PC-3 (cell line): Measurements from ENCODE around the gene GPC3. TPM values are rescaled to one million over a fixed set of nuclear protein-coding genes. Genes with fewer than 3 reads are reported as not detected.

Source experiments
- ATAC-seq: fragments of 200-7000 bp; cut with Tn5 transposase; 2 replicates; pipeline ENCODE4 v1.9.1; 2020; ENCODE audit warnings: mild to moderate bottlenecking, moderate library complexity
- BruUV-seq: library from RNA; stranded (reverse); fragments of 400-500 nt; replicated peaks from 2 replicates; lab custom pipeline; 2021; lab: Mats Ljungman, UMichigan
- CTCF ChIA-PET: fragments of 300-600 bp; sonication (Branson Sonifier 250); formaldehyde crosslinking; loops from one replicate; lab custom pipeline; 2022; ENCODE audit warnings: antibody characterized with exemption; lab: Charles Lee
- POLR2A ChIA-PET: fragments of 300-600 bp; sonication (Branson Sonifier 250); formaldehyde crosslinking; loops from one replicate; lab custom pipeline; 2022; ENCODE audit warnings: antibody characterized with exemption; ENCODE audit not compliant: unreplicated experiment; lab: Charles Lee
- DNase-seq: peaks from one replicate; pipeline ENCODE4 v3.0.0-alpha.2; 2015
- H2AFZ ChIP-seq: fragments of 300-600 bp; sonication (generic); 2 replicates; pipeline ENCODE4 v1.6.0; 2016; ENCODE audit warnings: antibody characterized with exemption, low read length
- H3F3A ChIP-seq: fragments of 300-600 bp; sonication (generic); one replicate; pipeline ENCODE4 v1.6.0; 2017; ENCODE audit warnings: antibody characterized with exemption, low read length, control low read depth, mild to moderate bottlenecking; ENCODE audit not compliant: unreplicated experiment
- H3K27ac ChIP-seq: fragments of 300-600 bp; sonication (generic); 2 replicates; pipeline ENCODE4 v1.5.1; 2016; ENCODE audit warnings: mild to moderate bottlenecking, low read length
- H3K27me3 ChIP-seq: fragments of 300-600 bp; sonication (generic); 2 replicates; pipeline ENCODE4 v1.6.1; 2016; ENCODE audit warnings: low read length, mixed read lengths
- H3K36me3 ChIP-seq: fragments of 300-600 bp; sonication (generic); 2 replicates; pipeline ENCODE4 v1.6.1; 2016; ENCODE audit warnings: low read depth, mixed run types, low read length, mixed read lengths
- H3K4me1 ChIP-seq: fragments of 300-600 bp; sonication (generic); 2 replicates; pipeline ENCODE4 v1.5.1; 2016; ENCODE audit warnings: low read length; ENCODE audit not compliant: insufficient read depth
- H3K4me2 ChIP-seq: fragments of 300-600 bp; sonication (generic); 2 replicates; pipeline ENCODE4 v1.6.0; 2016; ENCODE audit warnings: low read length
- H3K4me3 ChIP-seq: fragments of 300-600 bp; sonication (generic); 2 replicates; pipeline ENCODE4 v1.5.1; 2016; ENCODE audit warnings: mild to moderate bottlenecking, low read length, mixed read lengths
- H3K79me2 ChIP-seq: fragments of 300-600 bp; sonication (generic); 2 replicates; pipeline ENCODE4 v1.6.1; 2017; ENCODE audit warnings: low read length, mixed read lengths
- H3K9ac ChIP-seq: fragments of 300-600 bp; sonication (generic); 2 replicates; pipeline ENCODE4 v1.6.0; 2016; ENCODE audit warnings: mild to moderate bottlenecking, low read length
- H3K9me2 ChIP-seq: fragments of 300-600 bp; sonication (generic); replicated peaks from 2 replicates; pipeline ENCODE4 v1.6.1; 2016; ENCODE audit warnings: mixed run types, low read length, mixed read lengths
- H3K9me3 ChIP-seq: fragments of 300-600 bp; sonication (generic); 2 replicates; pipeline ENCODE4 v1.6.1; 2016; ENCODE audit warnings: low read length, mixed read lengths
- H4K20me1 ChIP-seq: fragments of 300-600 bp; sonication (generic); 2 replicates; pipeline ENCODE4 v1.6.1; 2016; ENCODE audit warnings: low read length, mixed read lengths
- EZH2 ChIP-seq: fragments of 300-600 bp; sonication (generic); IDR thresholded peaks from one replicate; pipeline ENCODE4 v1.6.1; 2017; ENCODE audit warnings: antibody characterized with exemption, mild to moderate bottlenecking, low read length; ENCODE audit not compliant: unreplicated experiment
- EZH2phosphoT487 ChIP-seq: fragments of 300-600 bp; sonication (generic); IDR thresholded peaks from 2 replicates; pipeline ENCODE4 v1.6.1; 2018; ENCODE audit warnings: mild to moderate bottlenecking, antibody characterized with exemption, low read length, borderline replicate concordance
- intact Hi-C: fragments of 100-400 bp; cut with micrococcal nuclease; formaldehyde crosslinking; loops from 2 replicates; pipeline ENCODE4 v1.9.0; 2023
- total RNA-seq: library from RNA; depleted of rRNA; stranded (reverse); fragments of >200 nt; gene quantifications from 2 replicates; pipeline ENCODE4 v1.2.3, GENCODE V29; 2014
- TF ChIP-seq, protein P1 (sequence below): fragments of 300-600 bp; sonication (generic); conservative IDR thresholded peaks from 2 replicates; pipeline ENCODE4 v1.5.1; 2017; ENCODE audit warnings: antibody characterized with exemption, low read depth, mild to moderate bottlenecking, low read length

The GPC3 gene
- total RNA-seq, 1 experiment from 2014 or later: not detected

DNA sequence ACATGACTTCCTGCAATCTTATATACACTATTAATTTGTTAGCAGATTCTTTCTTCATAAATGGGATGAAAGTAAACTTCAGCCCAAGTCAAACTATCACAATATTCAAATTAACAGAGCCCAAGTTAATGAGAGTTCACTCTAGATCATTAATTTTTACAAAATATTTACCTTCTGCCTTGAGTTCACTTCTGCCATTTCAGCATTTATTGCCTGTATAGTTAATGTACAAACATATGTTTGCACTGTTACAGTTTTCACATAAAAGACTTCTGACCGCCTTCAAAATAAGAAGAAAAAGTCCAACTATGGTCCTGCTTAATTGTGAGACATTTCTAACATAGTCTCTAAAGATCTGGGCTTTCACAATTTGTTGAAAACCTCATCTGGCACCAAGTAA, 46.9 kb downstream of the GPC3 start:
- H3K9ac ChIP-seq: no peak overlapping the region
- no TSS peak for BruUV-seq
- peaks cover 16% of the 10 kb centered on the region for H3K27me3 ChIP-seq
- intact Hi-C loops: no loop called here
- no peak for DNase-seq
- POLR2A ChIA-PET: no interaction called here
- no peak overlapping the region for H3K4me3 ChIP-seq
- no peak overlapping the region for H3K4me2 ChIP-seq
- no peaks in the 10 kb centered on the region for H3K36me3 ChIP-seq
- H3K79me2 ChIP-seq: no peaks in the 10 kb centered on the region
- no peak for ATAC-seq
- H3K4me1 ChIP-seq: no peaks in the 10 kb centered on the region
- H3K27ac ChIP-seq: no peak overlapping the region
- H2AFZ ChIP-seq: no peak overlapping the region
- H4K20me1 ChIP-seq: no peaks in the 10 kb centered on the region
- CTCF ChIA-PET: no interaction called here
- TF ChIP-seq EZH2: no peak
- TF ChIP-seq, protein P1, sequence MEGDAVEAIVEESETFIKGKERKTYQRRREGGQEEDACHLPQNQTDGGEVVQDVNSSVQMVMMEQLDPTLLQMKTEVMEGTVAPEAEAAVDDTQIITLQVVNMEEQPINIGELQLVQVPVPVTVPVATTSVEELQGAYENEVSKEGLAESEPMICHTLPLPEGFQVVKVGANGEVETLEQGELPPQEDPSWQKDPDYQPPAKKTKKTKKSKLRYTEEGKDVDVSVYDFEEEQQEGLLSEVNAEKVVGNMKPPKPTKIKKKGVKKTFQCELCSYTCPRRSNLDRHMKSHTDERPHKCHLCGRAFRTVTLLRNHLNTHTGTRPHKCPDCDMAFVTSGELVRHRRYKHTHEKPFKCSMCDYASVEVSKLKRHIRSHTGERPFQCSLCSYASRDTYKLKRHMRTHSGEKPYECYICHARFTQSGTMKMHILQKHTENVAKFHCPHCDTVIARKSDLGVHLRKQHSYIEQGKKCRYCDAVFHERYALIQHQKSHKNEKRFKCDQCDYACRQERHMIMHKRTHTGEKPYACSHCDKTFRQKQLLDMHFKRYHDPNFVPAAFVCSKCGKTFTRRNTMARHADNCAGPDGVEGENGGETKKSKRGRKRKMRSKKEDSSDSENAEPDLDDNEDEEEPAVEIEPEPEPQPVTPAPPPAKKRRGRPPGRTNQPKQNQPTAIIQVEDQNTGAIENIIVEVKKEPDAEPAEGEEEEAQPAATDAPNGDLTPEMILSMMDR: no peak
- no peak for TF ChIP-seq EZH2phosphoT487
- H3F3A ChIP-seq: no peaks in the 10 kb centered on the region
- H3K9me2 ChIP-seq: no peaks in the 10 kb centered on the region
- H3K9me3 ChIP-seq: no peaks in the 10 kb centered on the region

DNA sequence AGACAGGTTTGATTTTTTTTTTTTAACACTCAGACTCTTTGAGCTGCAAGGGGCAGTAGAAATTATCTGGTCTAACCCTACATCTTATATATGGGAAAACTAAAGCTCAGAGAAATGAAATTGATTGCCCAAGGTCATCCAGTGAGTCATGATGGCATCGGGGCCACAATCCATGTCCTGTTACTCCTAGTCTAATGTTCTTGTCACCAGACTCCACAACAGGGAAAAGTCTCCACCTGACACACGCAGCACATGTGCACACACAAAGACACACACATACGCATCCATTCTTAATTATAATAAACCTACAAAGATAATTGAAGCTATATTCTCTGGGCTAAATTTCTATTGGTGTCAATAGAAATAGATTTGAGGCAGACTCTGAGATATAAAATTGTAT, 48.4 kb downstream of the GPC3 start:
- TF ChIP-seq EZH2 (no peak), EZH2phosphoT487 (no peak)
- TF ChIP-seq, protein P1: no peak
- H3K36me3 ChIP-seq: no peaks in the 10 kb centered on the region
- no peaks in the 10 kb centered on the region for H4K20me1 ChIP-seq
- ChIA-PET POLR2A (no interaction called here), CTCF (no interaction called here)
- ATAC-seq (no peak), DNase-seq (no peak)
- BruUV-seq: no TSS peak
- no peak overlapping the region for H2AFZ ChIP-seq
- no peak overlapping the region for H3K9ac ChIP-seq
- H3K4me3 ChIP-seq: no peak overlapping the region
- intact Hi-C loops: no loop called here
- H3K4me1 ChIP-seq: no peaks in the 10 kb centered on the region
- H3K9me2 ChIP-seq: no peaks in the 10 kb centered on the region
- no peaks in the 10 kb centered on the region for H3K9me3 ChIP-seq
- peaks cover 21% of the 10 kb centered on the region for H3K27me3 ChIP-seq
- H3K79me2 ChIP-seq: no peaks in the 10 kb centered on the region
- H3F3A ChIP-seq: no peaks in the 10 kb centered on the region
- no peak overlapping the region for H3K27ac ChIP-seq
- H3K4me2 ChIP-seq: no peak overlapping the region

DNA sequence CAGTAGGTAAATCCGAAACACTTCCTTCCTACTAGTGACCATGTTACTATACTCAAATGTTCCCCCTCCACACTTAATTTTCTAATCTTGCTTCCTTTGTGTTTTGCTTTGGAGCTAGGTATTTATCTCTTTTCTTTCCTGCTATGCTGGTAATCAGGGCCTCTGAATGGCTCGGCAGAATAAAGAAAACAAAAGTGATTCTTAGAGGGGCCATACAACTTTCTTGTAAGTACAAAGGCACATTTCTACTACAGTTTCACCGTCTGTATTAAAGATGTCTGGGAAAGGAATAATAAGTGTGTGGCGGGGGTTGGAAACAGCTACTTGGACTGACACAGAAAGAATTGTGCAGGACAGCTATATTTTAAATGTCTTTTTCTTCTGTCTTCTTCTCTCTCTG, 50.3 kb downstream of the GPC3 start:
- DNase-seq (no peak), ATAC-seq (no peak)
- no peaks in the 10 kb centered on the region for H3K36me3 ChIP-seq
- intact Hi-C loops: no loop called here
- peaks cover 21% of the 10 kb centered on the region for H3K27me3 ChIP-seq
- H3K9ac ChIP-seq: no peak overlapping the region
- H3K4me2 ChIP-seq: no peak overlapping the region
- no peaks in the 10 kb centered on the region for H3K79me2 ChIP-seq
- H3K27ac ChIP-seq: no peak overlapping the region
- H3K9me3 ChIP-seq: no peaks in the 10 kb centered on the region
- no peaks in the 10 kb centered on the region for H4K20me1 ChIP-seq
- TF ChIP-seq EZH2: no peak
- TF ChIP-seq EZH2phosphoT487: no peak
- no peaks in the 10 kb centered on the region for H3K9me2 ChIP-seq
- no peak overlapping the region for H2AFZ ChIP-seq
- no peaks in the 10 kb centered on the region for H3K4me1 ChIP-seq
- POLR2A ChIA-PET: no interaction called here
- no peak overlapping the region for H3K4me3 ChIP-seq
- CTCF ChIA-PET: no interaction called here
- H3F3A ChIP-seq: no peaks in the 10 kb centered on the region
- BruUV-seq: no TSS peak
